Measurements from ENCODE around the gene PKP2. TPM values are rescaled to one million over a fixed set of nuclear protein-coding genes. Genes with fewer than 3 reads are reported as not detected.
"Not testable (repeated sequence)": the region's sequence is repeated elsewhere in the genome, so short reads cannot be mapped to it uniquely, and the experiment has no call there.

The PKP2 gene
- total RNA-seq, 6 donors from 2014 or later = 2.5 to 14.8 (median 5.5) TPM

GRCh38 chr12:32893043-32893442 is 3.5 kb downstream of the PKP2 start:
- H3K36me3 ChIP-seq = no peaks in the 10 kb centered on the region
- no peak overlapping the region for H3K27ac ChIP-seq
- no peak for TF ChIP-seq EP300 (IDR thresholded peaks at IDR 0.05)
- TF ChIP-seq CTCF (IDR thresholded peaks at IDR 0.05) = no peak
- ATAC-seq (ENCODE audit: low FRiP score in 2 of 2) (no peak), DNase-seq (no peak)
- H3K9me3 ChIP-seq = no peaks in the 10 kb centered on the region
- H3K27me3 ChIP-seq = peaks cover 0 to 7% (median 0%) of the 10 kb centered on the region in 4 donors
- H3K4me1 ChIP-seq = peaks cover 13 to 31% (median 23%) of the 10 kb centered on the region in 4 donors
- WGBS, 2 donors = 29 to 34% methylated on average over 2 of the region's 2 CpGs
- H3K4me3 ChIP-seq = no peak overlapping the region

- H3K36me3 ChIP-seq; H3K9me3 ChIP-seq; H3K27me3 ChIP-seq; DNase-seq; H3K4me3 ChIP-seq; H3K27ac ChIP-seq; ATAC-seq (ENCODE audit: low FRiP score in 2 of 2): not testable (repeated sequence)
- H3K4me1 ChIP-seq = peaks cover 13 to 27% (median 19%) of the 10 kb centered on the region in 4 donors
- 52 to 74% methylated on average over 3 of the region's 3 CpGs for WGBS, 2 donors
Observed at GRCh38 chr12:32892369-32892768, 4.2 kb downstream of the PKP2 start.

- H3K4me1 ChIP-seq = peaks cover 10 to 25% (median 15%) of the 10 kb centered on the region in 4 donors
- H3K27me3 ChIP-seq = peaks cover 0 to 7% (median 0%) of the 10 kb centered on the region in 4 donors
- WGBS, 2 donors = 55 to 64% methylated on average over 5 of the region's 5 CpGs
Observed at GRCh38 chr12:32891956-32892355, 4.6 kb downstream of the PKP2 start.

GRCh38 chr12:32891526-32891925 is 5.1 kb downstream of the PKP2 start:
- 28 to 33% methylated on average over 2 of the region's 2 CpGs for WGBS, 2 donors
- Histone ChIP-seq H3K9me3 (no peaks in the 10 kb centered on the region), H3K36me3 (no peaks in the 10 kb centered on the region), H3K27ac (no peak overlapping the region), H3K4me3 (no peak overlapping the region), H3K27me3 (peaks cover 0 to 7% (median 0%) of the 10 kb centered on the region in 4 donors), H3K4me1 (peaks cover 9 to 20% (median 13%) of the 10 kb centered on the region in 4 donors)
- TF ChIP-seq CTCF (IDR thresholded peaks at IDR 0.05) (no peak), POLR2A (IDR thresholded peaks at IDR 0.05) (no peak), EP300 (IDR thresholded peaks at IDR 0.05) (no peak), POLR2AphosphoS5 (IDR thresholded peaks at IDR 0.05) (no peak)
- ATAC-seq (ENCODE audit: low FRiP score in 2 of 2) = no peak
- no peak for DNase-seq

More at GRCh38 chr12:32891956-32892355, 4.6 kb downstream of the PKP2 start:
- Histone ChIP-seq H3K27ac (no peak overlapping the region), H3K9me3 (no peaks in the 10 kb centered on the region), H3K36me3 (no peaks in the 10 kb centered on the region), H3K4me3 (no peak overlapping the region)
- no peak for DNase-seq
- no peak for TF ChIP-seq EP300 (IDR thresholded peaks at IDR 0.05)
- no peak for TF ChIP-seq CTCF (IDR thresholded peaks at IDR 0.05)
- no peak for TF ChIP-seq POLR2A (IDR thresholded peaks at IDR 0.05)
- TF ChIP-seq POLR2AphosphoS5 (IDR thresholded peaks at IDR 0.05) = no peak
- no peak for ATAC-seq (ENCODE audit: low FRiP score in 2 of 2)

- 70 to 74% methylated on average over 5 of the region's 5 CpGs for WGBS, 2 donors
- Histone ChIP-seq H3K36me3 (no peaks in the 10 kb centered on the region), H3K4me3 (no peak overlapping the region), H3K27ac (no peak overlapping the region), H3K27me3 (no peaks in the 10 kb centered on the region), H3K9me3 (no peaks in the 10 kb centered on the region), H3K4me1 (peaks cover 0 to 8% (median 3%) of the 10 kb centered on the region in 4 donors)
- no peak for ATAC-seq (ENCODE audit: low FRiP score in 2 of 2)
- TF ChIP-seq POLR2AphosphoS5 (IDR thresholded peaks at IDR 0.05) (no peak), EP300 (IDR thresholded peaks at IDR 0.05) (no peak), CTCF (IDR thresholded peaks at IDR 0.05) (no peak), POLR2A (IDR thresholded peaks at IDR 0.05) (no peak)
- DNase-seq = no peak
Observed at GRCh38 chr12:32889011-32889760, 7.4 kb downstream of the PKP2 start.
